ENCODE measurements around the gene ZFP90.

DNA sequence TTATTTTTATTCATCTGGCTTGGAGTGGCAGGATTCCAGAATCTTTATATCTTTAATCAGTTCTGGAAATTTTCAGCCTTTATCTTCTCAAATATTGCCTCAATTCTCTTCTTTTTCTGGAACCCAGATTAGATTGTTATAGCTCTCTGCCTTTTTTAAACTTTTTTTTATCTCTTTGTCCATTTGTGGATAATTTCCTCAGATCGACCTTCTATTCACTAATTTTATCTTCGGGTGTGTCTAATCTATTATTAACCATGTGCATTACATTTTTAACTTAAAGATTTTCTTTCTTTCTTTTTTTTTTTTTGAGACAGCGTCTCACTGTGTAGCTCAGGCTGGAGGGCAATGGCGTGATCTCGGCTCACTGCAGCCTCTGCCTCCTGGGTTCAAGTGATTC, 5.2 kb upstream of the ZFP90 start:
- TF ChIP-seq CTCF (IDR thresholded peaks at IDR 0.05) (no peak), POLR2A (IDR thresholded peaks at IDR 0.05) (no peak)
